Measurements from ENCODE around the gene MAP2K4.

DNA sequence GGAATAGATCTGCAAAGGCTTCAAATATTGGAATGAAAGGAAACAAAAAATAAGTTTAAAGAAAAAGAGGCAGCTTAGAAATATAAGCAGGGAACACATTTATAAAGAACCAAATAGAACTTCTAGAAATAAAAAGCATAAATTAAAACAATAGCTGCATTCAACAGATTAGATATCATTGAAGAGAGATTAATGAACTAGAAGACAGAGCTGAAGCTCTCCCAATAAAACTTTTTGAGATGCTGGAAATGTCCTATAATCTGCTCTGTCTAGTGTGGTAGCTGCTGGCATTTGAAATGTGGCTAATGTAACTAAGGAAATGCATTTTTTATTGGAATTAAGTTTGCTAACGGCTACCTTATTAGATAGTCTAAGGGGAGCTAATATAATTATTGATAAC is 115.6 kb downstream of the MAP2K4 start:
- TF ChIP-seq, protein P1, sequence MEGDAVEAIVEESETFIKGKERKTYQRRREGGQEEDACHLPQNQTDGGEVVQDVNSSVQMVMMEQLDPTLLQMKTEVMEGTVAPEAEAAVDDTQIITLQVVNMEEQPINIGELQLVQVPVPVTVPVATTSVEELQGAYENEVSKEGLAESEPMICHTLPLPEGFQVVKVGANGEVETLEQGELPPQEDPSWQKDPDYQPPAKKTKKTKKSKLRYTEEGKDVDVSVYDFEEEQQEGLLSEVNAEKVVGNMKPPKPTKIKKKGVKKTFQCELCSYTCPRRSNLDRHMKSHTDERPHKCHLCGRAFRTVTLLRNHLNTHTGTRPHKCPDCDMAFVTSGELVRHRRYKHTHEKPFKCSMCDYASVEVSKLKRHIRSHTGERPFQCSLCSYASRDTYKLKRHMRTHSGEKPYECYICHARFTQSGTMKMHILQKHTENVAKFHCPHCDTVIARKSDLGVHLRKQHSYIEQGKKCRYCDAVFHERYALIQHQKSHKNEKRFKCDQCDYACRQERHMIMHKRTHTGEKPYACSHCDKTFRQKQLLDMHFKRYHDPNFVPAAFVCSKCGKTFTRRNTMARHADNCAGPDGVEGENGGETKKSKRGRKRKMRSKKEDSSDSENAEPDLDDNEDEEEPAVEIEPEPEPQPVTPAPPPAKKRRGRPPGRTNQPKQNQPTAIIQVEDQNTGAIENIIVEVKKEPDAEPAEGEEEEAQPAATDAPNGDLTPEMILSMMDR (IDR thresholded peaks at IDR 0.05; ENCODE audit: control extremely low read depth in 1 of 3, insufficient read depth in 1 of 3, low read depth in 1 of 3, low read length in 3 of 3) = no peak
- no peak for TF ChIP-seq HDAC6 (IDR thresholded peaks at IDR 0.05; ENCODE audit: low read depth, low read length)
